COLO829 (cell line): ENCODE results near the gene KLF2.
"Not testable (repeated sequence)": the region's sequence is repeated elsewhere in the genome, so short reads cannot be mapped to it uniquely, and the experiment has no call there.

Source experiments
- DNase-seq: peaks from one replicate; pipeline ENCODE4 v3.0.0; 2012; ENCODE audit warnings: low spot score

Gene KLF2

DNA sequence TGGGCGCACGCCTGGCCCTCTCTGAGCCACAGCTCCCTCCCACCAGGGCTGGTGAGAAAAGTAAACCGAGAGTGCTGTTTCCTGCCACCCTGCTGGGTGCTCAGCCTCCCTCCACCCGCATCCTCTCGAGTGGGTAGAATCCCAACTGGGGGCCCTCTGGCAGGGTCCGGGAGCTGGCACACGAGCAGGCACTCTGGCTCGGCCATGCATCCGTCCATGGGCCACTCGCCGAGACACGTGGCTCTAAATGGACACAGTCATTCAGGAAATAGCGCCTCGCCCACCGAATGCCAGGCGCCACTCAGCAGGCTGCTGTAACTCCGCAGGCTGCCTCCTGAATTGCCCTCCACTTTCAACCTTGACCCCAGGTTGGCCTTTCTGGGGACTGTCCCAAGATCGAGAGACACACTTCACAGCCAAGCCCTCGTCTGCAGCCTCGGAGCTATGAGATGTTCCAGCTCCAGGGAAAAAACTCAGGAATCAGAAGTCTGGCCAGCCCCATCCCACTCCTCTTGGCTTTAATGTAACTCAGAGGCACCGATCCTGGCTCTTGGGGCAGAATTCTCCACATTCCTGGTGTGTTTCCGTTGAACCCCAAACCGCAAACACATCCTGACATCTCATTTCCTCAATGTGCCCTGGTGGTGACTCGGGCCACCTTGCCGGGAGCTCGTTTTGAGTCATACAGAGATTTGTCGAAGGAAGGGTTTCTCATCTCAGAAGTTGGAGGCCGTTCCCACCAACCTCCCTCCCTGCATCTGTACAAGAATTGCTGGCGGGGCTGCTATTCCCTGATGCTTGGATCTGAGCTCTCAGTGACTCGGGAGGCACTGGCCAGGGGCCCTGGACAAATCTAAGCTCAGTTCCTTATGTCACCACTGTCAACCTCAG is 14.1 kb downstream of the KLF2 start:
- DNase-seq: no peak

DNA sequence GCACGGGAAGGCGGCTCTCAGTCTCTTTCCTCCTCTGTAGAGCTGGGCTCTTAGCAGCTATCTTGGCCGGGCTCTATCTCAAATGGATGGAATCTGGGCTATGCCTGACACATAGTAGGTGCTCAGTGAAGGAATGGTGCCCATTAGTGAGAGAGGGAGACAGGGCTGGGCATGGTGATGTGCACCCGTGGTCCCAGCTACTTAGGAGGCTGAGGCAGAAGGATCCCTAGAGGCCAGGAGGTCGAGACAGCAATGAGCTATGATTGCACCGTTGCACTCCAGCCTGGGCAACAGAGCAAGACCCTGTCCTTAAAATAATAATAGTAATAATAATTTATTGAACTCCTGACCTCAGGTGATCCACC is 14.7 kb downstream of the KLF2 start:
- no peak for DNase-seq

DNA sequence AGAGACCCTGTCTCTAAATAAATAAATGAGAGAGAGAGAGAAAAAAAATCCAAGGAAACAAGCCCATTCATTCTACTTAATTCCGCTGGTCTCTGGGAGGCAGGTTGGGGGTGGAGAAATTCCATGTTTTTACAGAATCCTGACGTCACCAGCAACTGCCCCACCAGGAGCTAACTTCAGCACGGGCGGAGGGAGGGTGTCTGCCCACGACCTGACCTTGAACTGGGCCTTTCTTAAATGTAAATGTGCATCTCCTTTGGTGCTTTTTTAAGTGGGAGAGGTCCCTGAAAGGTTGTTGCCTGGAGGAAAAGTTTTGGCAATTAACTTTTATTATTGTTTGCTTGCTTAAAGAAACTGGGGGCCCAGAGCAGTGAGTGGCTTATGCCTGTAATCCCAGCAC is 15.5 kb downstream of the KLF2 start:
- DNase-seq: no peak

DNA sequence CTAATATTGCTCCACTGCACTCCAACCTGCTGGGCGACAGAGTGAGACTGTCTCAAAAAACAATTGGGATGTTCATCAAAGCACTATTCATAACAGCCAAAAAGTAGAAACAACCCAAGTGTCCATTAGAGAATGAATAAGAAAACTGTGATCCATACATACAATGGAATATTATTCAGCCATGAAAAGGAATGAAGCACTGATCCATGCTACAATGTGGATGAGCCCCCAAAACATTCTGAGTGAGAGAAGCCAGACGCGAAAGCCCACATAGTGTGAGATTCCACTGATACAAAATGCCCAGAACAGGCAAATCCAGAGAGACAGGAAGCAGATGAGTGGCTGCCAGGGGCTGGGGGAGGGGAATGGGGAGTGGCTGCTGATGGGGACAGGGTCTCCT is 16.0 kb downstream of the KLF2 start:
- DNase-seq: no peak

DNA sequence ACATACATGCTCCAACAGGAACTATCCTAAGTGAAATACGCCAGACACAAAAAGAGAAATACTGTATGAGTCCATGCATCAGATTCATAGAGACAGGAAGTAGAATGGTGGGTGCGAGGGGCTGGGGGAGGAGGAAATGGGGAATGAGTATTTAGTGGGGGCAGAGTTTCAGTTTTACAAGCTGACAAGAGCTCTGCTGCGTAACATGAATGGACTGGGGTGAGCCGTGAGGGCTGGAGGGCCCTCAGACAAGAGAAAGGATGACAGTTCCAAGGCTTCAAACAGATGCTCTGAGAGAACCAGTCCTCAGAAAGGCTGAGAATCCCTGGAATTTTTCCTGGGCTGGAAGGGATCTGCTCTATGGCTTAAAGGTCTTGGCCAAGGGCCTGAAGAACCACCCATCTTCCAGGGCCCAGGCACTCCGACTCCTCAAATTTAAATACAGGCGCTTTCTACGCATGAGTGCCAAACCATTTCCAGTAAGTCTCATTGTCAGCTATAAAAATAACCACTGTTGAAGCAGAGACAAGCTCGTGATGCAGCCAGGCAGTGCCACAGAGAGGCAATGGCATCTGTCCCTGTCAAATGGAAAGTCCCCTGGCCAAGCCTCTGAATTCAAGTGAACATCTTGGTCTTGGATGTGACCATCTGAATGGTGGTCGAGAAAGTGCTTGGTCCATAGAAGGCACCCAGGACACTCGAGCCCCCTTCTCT is 17.5 kb downstream of the KLF2 start:
- no peak for DNase-seq

DNA sequence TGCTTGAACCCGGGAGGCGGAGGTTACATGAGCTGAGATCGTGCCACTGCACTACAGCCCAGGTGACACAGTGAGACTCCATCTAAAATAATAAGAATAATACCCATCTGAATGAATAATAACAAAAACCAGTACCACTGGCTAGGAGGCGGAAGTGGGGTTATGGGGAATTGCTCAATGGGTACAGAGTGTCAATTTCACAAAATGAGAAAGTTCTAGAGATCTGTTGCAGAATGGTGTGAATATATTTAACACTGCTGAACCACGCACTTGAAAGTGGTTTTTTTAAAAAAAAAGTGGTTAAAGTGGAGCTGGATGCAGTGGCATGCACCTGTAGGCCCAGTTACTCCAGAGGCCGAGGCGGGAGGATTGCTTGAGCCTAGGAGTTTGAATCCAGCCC is 18.5 kb downstream of the KLF2 start:
- DNase-seq: no peak

DNA sequence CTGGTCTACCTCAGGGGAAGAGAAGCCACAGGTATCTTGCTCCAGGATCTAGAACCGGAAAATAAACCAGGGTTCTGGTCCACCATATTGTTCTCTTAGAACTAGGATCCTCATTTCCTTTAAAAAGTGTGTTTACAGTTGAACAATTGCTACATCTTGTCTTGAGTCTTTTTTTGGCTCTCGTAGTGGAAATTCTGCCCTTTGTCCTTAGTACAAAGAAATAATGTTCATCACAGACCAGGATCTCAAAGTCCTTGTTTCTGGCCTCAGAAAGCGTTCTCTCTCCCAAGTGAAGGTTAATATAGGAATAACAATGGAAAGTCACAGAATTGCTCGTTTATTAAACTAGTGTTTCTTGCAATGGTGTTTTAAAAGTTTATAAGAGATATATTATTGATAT is 20.8 kb downstream of the KLF2 start:
- DNase-seq: no peak

DNA sequence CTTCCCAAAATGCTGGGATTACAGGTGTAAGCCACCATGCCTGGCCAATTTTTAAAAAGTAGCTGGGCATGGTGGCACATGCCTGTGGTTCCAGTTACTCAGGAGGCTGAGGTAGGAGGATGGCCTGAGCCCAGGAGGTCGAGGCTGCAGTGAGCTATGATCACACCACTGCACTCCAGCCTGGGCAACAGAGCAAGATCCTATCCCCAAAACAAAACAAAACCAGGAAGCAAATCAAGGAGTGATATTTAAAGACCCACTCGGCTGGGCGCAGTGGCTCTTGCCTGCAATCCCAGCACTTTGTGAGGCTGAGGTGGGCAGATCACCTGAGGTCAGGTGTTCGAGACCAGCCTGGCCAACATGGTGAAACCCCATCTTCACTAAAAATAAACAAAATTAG is 22.5 kb downstream of the KLF2 start:
- not testable (repeated sequence) for DNase-seq

DNA sequence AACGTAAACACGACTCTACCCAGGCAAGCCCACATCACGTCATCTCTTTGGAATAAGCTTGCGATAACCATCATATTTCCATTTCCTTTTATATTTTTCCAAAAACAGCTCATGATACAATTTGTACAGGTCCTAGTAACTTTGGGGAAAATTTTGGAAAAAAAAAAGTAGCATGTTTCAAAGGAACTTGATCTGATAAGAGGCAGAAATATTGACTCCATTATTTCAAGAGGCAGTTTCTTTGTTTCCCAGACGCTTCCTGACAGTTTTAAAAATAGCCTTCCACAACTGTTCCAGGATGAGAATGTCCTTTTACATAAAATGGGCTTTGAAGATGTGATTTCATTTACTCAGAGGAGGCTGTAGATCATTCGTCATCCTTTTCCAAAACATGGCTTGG is 23.1 kb downstream of the KLF2 start:
- no peak for DNase-seq

DNA sequence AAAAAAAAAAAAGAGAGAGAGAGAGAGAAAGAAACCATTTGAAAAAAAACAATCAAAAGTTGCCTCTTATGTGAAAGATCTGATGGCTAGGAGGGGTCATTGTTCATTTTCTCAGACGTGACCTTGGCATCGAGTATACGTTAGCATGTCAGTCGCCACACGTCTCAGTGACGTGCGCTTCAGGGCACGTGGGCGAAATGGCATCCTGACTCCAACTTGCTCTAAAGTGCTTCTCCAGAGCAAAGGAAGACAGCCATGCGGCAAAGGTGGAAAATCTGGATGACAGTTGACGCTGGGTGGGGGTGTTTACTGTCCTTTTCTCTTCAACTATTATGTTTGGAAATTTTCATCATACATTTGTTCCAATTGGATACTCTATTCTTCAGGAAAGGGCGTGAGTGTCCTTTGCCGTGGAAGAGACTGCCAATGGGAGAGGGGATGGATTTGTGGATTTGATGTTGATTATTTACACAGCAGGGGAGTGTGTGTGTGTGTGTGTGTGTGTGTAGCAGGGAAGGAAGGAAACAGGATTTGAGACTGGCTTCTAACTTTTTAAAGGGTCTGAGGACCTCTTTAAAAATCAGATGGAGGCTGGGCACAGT is 25.0 kb downstream of the KLF2 start:
- DNase-seq: no peak

DNA sequence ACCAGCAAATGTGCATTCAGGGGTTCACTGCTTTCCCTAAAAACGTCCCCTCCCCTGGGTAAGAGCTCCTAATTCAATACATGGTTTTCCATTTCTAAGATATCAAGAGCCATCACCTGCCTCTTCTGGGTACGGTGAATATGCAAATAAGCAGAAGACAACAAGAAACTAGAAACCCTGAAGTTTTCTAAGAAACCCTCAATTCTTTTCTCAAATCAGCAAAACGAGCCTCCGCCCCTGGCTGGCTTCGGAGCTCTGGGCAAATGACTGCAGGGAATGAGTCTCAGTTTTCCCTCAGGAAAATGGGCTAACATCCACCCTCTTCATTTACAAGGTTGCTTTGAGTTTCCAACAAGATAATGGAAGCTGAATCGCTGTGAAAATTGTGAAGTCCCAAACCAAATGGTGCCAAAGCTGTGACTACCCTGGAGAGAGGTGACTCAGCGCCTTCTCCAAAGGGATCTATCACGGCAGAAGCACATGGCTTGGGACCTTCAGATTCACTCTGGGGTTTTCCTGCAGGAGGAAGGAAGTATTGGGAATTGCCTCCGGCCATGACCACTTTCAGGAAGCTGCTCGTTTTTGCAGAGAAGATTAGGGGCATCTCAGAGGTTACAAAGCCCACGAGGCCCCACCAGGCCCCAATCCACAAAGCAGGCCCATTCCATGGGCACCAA is 26.6 kb downstream of the KLF2 start:
- no peak for DNase-seq

DNA sequence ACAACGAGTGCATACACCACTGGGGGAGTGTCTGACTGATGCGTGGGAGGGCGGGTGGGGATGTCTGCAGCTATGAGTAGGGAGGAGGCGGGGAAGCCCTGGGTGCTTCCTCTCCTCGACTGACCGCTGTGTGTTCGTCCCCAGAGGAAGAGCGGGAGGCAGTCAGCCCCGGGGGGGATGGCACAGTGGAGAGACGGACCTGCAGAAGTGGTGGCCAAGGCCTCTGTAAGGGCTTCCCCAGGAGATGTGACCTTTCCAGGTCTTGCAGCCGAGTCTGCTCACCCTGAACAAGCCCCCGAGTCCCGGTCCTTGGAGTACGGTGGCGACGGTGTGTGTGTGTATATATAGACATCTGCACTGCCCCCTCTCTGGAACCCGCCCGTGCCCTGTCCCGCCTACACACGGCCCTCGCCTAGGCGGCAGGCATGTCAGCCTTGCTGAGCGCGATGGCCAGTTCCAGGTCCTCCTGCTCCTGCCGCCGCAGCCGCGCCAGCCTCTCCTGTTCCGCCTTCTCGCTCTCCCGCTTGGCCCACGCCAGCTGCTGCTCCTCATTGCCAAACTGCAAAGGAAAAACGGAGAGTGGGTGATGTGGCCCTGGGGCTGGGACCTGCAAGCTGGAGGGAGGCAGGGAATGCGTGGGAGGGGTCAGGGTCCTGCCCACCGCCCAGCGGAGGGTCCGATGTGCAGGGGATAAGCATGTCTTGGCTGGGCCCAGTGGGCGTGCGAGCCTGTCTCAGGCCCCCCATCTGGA is 30.8 kb downstream of the KLF2 start:
- DNase-seq: peak; percentile 68

DNA sequence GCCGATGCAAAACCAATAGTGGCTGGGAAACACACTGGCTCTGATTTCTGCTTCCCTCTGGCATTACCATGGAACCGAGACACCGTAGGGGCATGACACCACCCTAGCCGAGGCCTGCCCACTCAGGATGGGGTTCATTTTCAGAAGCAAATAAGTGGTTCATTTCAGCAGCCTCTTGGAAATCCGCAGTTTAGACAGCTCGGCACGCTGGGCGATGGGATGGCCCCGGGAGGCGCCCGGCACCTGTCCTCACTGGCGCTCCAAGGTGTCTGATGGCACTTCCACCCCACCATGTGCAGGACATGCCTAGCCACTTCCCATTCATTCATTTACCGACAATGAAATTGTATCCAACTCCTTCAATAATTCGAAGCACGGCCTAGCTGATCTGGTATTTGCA is 33.8 kb downstream of the KLF2 start:
- no peak for DNase-seq

DNA sequence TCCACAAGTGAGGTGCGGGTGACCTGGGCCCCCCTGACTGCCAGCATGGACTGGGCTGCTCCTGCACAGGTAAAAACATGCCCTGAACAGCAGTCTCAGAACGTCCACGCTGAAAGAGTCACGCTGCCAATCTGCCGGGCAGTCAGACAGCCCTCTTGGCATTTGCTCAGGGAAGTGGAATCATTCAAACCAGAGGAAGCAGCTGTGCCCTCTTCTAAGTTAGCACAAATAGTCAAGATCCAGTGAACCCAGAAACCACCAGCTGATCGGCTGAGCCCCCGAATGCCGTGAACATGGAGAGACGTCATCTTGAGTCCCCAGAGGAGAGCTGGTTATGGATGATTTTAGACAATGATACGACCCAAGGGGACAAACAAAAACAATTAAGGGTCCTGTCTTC is 34.4 kb downstream of the KLF2 start:
- DNase-seq: no peak

DNA sequence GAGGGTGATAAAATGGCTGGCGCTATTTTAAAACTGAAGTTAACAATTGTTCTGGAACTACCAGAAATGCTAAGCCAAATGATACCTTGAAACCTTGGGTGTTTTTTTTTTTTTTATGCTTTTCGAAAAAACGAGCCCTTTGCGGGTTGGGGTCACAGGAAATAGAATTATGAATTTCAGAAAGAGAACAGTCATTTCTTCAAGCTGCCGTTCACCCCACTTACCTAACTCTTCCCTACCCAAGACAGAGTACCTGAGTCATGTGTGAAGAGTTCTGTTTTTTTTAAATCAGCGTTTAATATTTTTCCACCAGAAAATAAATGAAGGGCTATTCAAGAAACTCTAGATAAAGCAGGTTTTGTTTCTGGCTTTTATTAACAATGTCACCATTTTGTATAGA is 35.3 kb downstream of the KLF2 start:
- DNase-seq: no peak

DNA sequence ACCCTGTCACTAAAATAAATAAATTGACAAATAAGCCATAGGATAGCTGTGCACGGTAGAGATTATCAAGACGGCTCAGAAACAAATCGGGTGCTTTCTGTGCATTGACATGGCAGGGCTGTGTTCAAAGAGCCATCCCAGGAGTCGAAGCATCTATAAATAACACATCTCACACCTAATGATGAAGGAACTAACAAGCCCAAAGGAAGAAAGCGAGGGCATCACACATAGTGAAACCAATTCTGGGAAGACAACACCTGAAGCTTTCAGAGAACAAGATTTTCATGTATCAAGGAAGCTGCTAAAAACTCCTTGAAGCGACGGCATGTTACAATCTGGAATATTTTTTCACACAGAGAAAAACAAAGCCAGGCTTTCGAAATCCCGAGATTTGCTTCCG is 36.1 kb downstream of the KLF2 start:
- DNase-seq: no peak

DNA sequence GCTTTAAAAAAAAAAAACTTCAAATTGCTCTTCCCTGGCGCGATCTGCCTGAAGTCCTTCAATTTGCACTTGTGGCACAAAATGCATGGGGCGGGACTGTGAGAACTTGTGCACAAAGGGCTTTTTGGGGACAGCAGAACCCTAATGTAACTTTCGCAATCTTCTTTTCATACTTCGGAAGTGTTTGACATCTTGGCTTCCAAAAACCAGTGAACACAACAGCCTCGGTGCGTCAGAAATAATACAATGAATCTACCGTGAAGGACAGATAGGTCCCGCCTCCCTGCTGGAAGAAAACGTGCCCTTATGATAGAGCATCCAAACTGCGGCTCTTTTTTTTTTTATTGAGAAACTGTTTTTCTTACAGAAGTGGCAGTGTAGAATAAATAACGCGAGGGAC is 36.6 kb downstream of the KLF2 start:
- no peak for DNase-seq

DNA sequence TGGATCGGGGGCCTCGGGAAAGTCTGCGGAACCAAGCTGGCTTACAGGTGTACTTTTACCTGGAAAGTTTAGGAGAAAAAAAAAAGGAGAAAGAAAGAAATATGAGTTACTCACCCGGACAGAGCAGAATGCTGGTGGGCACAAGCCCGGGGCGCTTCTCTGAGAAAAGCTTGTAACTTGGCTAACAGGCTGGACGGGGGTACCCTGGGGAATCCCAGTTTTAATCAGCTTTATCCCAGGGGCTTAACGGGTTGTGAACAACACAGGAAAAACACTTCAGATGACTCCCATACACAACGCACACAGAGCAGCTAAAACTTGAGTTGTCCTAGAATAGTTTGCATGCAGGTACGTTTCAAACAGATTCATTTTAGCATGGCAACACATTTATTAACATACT is 37.3 kb downstream of the KLF2 start:
- no peak for DNase-seq

DNA sequence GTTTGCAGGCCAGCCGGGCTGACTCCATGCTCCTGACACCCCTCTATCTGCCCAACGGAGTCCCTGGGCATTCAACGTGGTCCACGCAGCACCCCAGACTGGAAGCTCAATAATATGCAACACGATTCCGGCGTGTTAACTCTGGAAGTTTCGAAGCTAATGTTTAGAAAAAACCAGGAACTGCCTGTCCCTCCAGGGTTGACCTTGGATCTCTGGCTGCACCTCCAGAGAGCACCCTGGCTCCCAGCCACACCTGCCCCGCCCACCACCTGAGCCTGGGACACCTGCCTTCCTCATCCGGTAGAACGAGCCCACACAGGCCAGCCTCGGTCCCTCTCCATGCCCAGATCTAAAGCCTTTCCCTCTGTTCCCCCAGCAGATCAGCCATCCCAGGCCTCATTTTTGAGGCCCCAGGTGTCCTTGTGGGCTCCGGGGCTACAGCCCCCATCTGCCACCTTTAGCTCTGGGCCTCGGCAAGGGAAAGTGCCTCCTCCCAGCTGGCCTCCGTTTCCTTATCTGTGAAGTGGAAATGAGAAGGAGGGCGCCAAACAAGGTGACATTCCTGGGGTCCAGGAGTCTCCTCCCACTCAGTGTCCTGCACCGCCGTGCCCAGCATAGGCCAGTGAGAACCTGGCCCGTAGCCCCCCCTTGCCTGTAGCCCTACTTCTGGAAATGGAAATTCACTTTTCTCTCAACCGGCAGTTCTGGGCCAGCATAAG is 38.7 kb downstream of the KLF2 start:
- no peak for DNase-seq

DNA sequence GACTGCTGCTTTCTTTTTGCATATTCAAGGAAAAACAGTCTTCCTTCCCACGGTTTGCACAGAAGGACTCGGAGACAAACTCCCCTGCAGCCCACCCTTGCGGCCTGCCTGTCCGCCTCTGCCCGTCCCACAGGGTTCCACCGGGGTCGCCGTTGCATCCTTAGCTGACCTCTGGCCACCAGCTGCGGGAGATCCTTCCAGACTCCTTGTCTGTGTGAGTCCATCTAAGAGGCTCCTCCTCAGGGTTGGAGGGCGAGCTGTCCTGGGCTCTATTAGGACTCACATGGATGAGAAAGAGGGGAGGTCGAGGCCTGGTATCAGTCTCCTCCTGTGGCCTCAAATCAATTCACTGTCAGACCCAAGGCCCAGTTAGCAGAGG is 39.2 kb downstream of the KLF2 start:
- no peak for DNase-seq

DNA sequence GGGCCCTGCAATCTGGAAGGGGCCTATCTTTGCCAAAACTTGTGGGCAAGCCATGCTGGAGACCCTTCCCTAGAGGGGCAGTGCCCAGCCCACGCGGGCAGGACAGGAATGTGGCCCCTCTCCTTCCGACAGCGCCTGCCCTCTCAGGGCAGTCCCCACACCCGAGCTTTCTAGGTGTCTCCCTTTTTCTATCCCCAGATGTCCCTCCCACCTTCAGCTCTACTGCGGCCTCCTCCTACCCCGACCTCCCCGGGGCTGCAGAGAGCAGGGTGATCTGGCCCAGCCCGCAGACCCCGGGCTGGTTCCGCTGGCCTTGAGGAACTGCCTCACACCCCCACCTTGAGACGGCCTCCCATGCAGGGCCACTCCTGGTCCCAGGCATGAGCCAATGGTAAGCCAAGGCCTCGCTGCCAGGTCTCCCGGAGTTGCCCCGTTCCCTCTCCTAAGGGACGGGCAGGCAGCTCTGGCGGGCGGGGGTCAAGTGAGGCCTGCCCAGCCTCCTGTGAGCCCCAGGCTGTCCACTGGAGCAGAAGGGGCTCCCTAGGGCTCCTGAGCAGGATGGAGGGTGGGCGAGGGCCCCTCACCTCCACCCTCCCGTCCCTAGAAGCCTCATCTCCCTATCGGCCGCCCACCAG is 39.7 kb downstream of the KLF2 start:
- DNase-seq: no peak
